A549 (cell line): Measurements from ENCODE around the gene TUB. TPM values are rescaled to one million over a fixed set of nuclear protein-coding genes. Genes with fewer than 3 reads are reported as not detected.

Source experiments
- ATAC-seq, 2 experiments: fragments of 200-7000 bp in 1 of 2; fragments of >200 bp in 1 of 2; cut with Nextera tagmentation in 1 of 2; cut with Tn5 transposase in 1 of 2; 3 replicates each; pipeline versions ENCODE4 v1.8.0 to v1.9.1; 2018 to 2020; ENCODE audit warnings: mild to moderate bottlenecking in 1 of 2, moderate library complexity in 1 of 2
- CTCF ChIA-PET: fragments of 300-600 bp; sonication (Branson Sonifier 250); formaldehyde crosslinking; extraction: SDS; loops from one replicate; lab custom pipeline; 2021; ENCODE audit warnings: antibody characterized with exemption, inconsistent platforms; lab: Yijun Ruan, JAX
- POLR2A ChIA-PET: fragments of 350-600 bp; formaldehyde crosslinking; extraction: SDS; loops from one replicate; lab custom pipeline; 2021; ENCODE audit warnings: antibody characterized with exemption, inconsistent platforms; lab: Yijun Ruan, JAX
- DNase-seq, 2 experiments: peaks; one replicate each; pipeline versions ENCODE4 v3.0.0 to v3.0.0-alpha.2; 2011 to 2016; ENCODE audit warnings: low read depth in 1 of 2, low spot score in 1 of 2
- FAIRE-seq: peaks from 2 replicates; lab custom pipeline; 2011; peaks lifted over from hg19 to GRCh38; lab: Jason Lieb, UNC
- H3K27ac ChIP-seq, 2 experiments: fragments of >200 bp; sonication (Bioruptor Twin); formaldehyde crosslinking; 3 replicates each; pipeline ENCODE4 v1.5.1; 2016 to 2017
- H3K4me1 ChIP-seq: fragments of >200 bp; sonication (Bioruptor Twin); formaldehyde crosslinking; 3 replicates; pipeline ENCODE4 v1.6.1; 2016
- H3K4me2 ChIP-seq: fragments of >200 bp; sonication (Bioruptor Twin); formaldehyde crosslinking; 3 replicates; pipeline ENCODE4 v1.6.1; 2016
- H3K4me3 ChIP-seq: fragments of >200 bp; sonication (Bioruptor Twin); formaldehyde crosslinking; 3 replicates; pipeline ENCODE4 v1.5.1; 2016
- H3K9me3 ChIP-seq: fragments of >200 bp; sonication (Bioruptor Twin); formaldehyde crosslinking; 3 replicates; pipeline ENCODE4 v1.6.1; 2016
- BCL3 ChIP-seq: fragments of >200 bp; sonication (Bioruptor Twin); formaldehyde crosslinking; IDR thresholded peaks from 3 replicates; pipeline ENCODE4 v1.6.1; 2016
- CBX2 ChIP-seq: fragments of 200-600 bp; sonication (generic); IDR thresholded peaks from 2 replicates; pipeline ENCODE4 v1.6.1; 2016; ENCODE audit warnings: low read depth, mild to moderate bottlenecking, borderline replicate concordance
- CEBPB ChIP-seq, 2 experiments: fragments of >200 bp in 1 of 2; sonication (Bioruptor Twin) in 1 of 2; formaldehyde crosslinking in 1 of 2; IDR thresholded peaks; 2 replicates each; pipeline ENCODE4 v1.6.1; 2012 to 2016
- CHD2 ChIP-seq: fragments of 150-350 bp; IDR thresholded peaks from 2 replicates; pipeline ENCODE4 v1.6.1; 2014; ENCODE audit warnings: low read length; ENCODE audit not compliant: partially characterized antibody
- CHD4 ChIP-seq: fragments of 200-600 bp; sonication (generic); IDR thresholded peaks from 2 replicates; pipeline ENCODE4 v1.6.1; 2016; ENCODE audit warnings: antibody characterized with exemption, mild to moderate bottlenecking, borderline replicate concordance
- EHMT2 ChIP-seq: fragments of 200-600 bp; sonication (generic); IDR thresholded peaks from 2 replicates; pipeline ENCODE4 v1.6.1; 2016; ENCODE audit warnings: antibody characterized with exemption, low read depth, mild to moderate bottlenecking, moderate library complexity
- ELK1 ChIP-seq: fragments of 150-350 bp; IDR thresholded peaks from 2 replicates; pipeline ENCODE4 v1.6.1; 2014; ENCODE audit warnings: low read depth, mild to moderate bottlenecking, low read length
- FOSB ChIP-seq: fragments of 250-450 bp; sonication (Bioruptor Pico); IDR thresholded peaks from 2 replicates; pipeline ENCODE4 v1.5.0; 2020; ENCODE audit warnings: mild to moderate bottlenecking, moderate library complexity
- FOSL2 ChIP-seq, 2 experiments: fragments of 450-650 bp in 1 of 2; fragments of >200 bp in 1 of 2; sonication (Bioruptor Twin) in 1 of 2; formaldehyde crosslinking; IDR thresholded peaks; 2 replicates each; pipeline versions ENCODE4 v1.5.0 to v1.6.1; 2016 to 2020; ENCODE audit warnings: mild to moderate bottlenecking in 1 of 2, moderate library complexity in 1 of 2
- FOXS1 ChIP-seq: fragments of 250-450 bp; sonication (Bioruptor Pico); IDR thresholded peaks from 2 replicates; pipeline ENCODE4 v1.5.0; 2020; ENCODE audit warnings: mild to moderate bottlenecking, moderate library complexity
- HOXA7 ChIP-seq: fragments of 250-450 bp; sonication (Bioruptor Pico); IDR thresholded peaks from 2 replicates; pipeline ENCODE4 v1.5.0; 2020; ENCODE audit warnings: mild to moderate bottlenecking, moderate library complexity
- HOXB13 ChIP-seq: fragments of 250-450 bp; sonication (Bioruptor Pico); IDR thresholded peaks from 2 replicates; pipeline ENCODE4 v1.5.0; 2020; ENCODE audit warnings: low read depth, mild to moderate bottlenecking, moderate library complexity
- JUN ChIP-seq, 2 experiments: fragments of >200 bp; sonication (Bioruptor Twin); formaldehyde crosslinking; IDR thresholded peaks; 2 replicates in 1 of 2; 3 replicates in 1 of 2; pipeline ENCODE4 v1.6.1; 2016 to 2017
- KDM1A ChIP-seq: fragments of 200-600 bp; sonication (generic); IDR thresholded peaks from 2 replicates; pipeline ENCODE4 v1.6.1; 2016; ENCODE audit warnings: low read depth, mild to moderate bottlenecking
- MAZ ChIP-seq: fragments of 150-350 bp; IDR thresholded peaks from 2 replicates; pipeline ENCODE4 v1.6.1; 2014; ENCODE audit warnings: antibody characterized with exemption, low read depth, low read length, borderline replicate concordance
- POLR2A ChIP-seq: IDR thresholded peaks from 2 replicates; pipeline ENCODE4 v1.6.1; 2012; ENCODE audit warnings: mild to moderate bottlenecking, low read length
- POLR2AphosphoS2 ChIP-seq: conservative IDR thresholded peaks from 2 replicates; pipeline ENCODE4 v1.6.1; 2012; ENCODE audit warnings: low read length, improper control_type of control experiment, inconsistent platforms
- RAD21 ChIP-seq, 2 experiments: fragments of >200 bp in 1 of 2; sonication (Bioruptor Twin) in 1 of 2; formaldehyde crosslinking in 1 of 2; IDR thresholded peaks in 1 of 2; conservative IDR thresholded peaks in 1 of 2; 2 replicates in 1 of 2; 3 replicates in 1 of 2; pipeline ENCODE4 v1.6.1; 2012 to 2018; ENCODE audit warnings: inconsistent platforms in 1 of 2
- RCOR1 ChIP-seq: fragments of 150-350 bp; IDR thresholded peaks from 2 replicates; pipeline ENCODE4 v1.6.1; 2014; ENCODE audit warnings: antibody characterized with exemption, low read length, low read depth
- SREBF2 ChIP-seq: fragments of 450-650 bp; IDR thresholded peaks from 2 replicates; pipeline ENCODE4 v1.6.1; 2014; ENCODE audit warnings: mild to moderate bottlenecking, moderate library complexity
- TFCP2L1 ChIP-seq: fragments of 250-450 bp; sonication (Bioruptor Pico); IDR thresholded peaks from 2 replicates; pipeline ENCODE4 v1.5.0; 2021; ENCODE audit warnings: mild to moderate bottlenecking
- TP53 ChIP-seq: fragments of 250-450 bp; sonication (Bioruptor Pico); IDR thresholded peaks from 2 replicates; pipeline ENCODE4 v1.5.0; 2021; ENCODE audit warnings: mild to moderate bottlenecking, moderate library complexity
- WGBS: methylation state at CpG from one replicate; pipeline ENCODE4 v1.1.6; 2017; ENCODE audit errors: missing lambda C conversion rate; 5-methylcytosine and 5-hydroxymethylcytosine counted together
- polyA plus RNA-seq, 4 experiments: library from polyadenylated mRNA; depleted of rRNA in 3 of 4; stranded (reverse); fragments of >200 nt; fragmentation: RNase III in 1 of 4; extraction: RNeasy Plus Mini Kit Qiagen cat#74134 plus additional on column Dnase treatment in 1 of 4; gene quantifications; 2 replicates in 3 of 4; 3 replicates in 1 of 4; pipeline ENCODE4 v1.2.3, GENCODE V29; 2011 to 2017
- TF ChIP-seq, protein P1 (sequence below): IDR thresholded peaks from 2 replicates; pipeline ENCODE4 v1.6.1; 2012

Gene TUB
- polyA plus RNA-seq, 2 of the 4 experiments (the other 2 are of a cell fraction): 11.3 to 13.2 TPM

DNA sequence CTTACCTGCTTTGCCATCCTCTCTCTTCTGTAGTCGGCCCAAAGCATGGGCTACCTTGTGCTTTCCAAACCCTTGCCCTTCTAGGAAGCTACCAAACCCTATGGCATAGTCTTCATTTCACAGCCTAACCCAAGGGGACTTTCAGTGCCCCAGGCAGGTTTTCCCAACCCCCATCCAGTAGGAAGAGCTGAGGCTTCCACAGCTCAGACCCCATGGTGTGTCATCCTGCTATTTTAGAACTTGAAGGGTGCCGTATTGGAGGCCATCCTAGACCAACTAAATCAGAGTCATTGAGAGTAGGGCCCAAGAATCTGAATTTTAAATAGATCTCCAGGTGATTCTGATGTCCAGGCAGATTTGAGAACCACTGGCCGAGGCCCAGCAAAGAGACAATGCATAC is 31.9 kb upstream of the TUB start:
- no peaks in the 10 kb centered on the region for H3K9me3 ChIP-seq
- TF ChIP-seq SREBF2 (no peak), BCL3 (no peak), MAZ (no peak), HOXA7 (no peak), CBX2 (no peak), FOXS1 (CRISPR knock-in tag) (no peak)
- TF ChIP-seq, all 56 proteins: peak for 0
- Histone ChIP-seq H3K27ac (no peak overlapping the region), H3K4me1 (no peaks in the 10 kb centered on the region), H3K4me3 (no peak overlapping the region), H3K4me2 (no peak overlapping the region)
- ChIA-PET CTCF (interaction anchor here (1.2 to 2.5 kb wide), 5 partner anchors 16 to 50 kb away, joined by 4 to 19 read pairs (median 5); no protein-coding TSS in a partner anchor), POLR2A (no interaction called here)
- ATAC-seq (no peak), FAIRE-seq (no peak), DNase-seq (no peak)
- WGBS: 28% methylated on average over 3 of the region's 3 CpGs

GRCh38 chr11:8055091-8055835 is 25.7 kb upstream of the TUB start:
- CTCF ChIA-PET: interaction anchor here (1.8 to 9.8 kb wide), 4 partner anchors 12 to 44 kb away, joined by 4 to 57 read pairs (median 12); no protein-coding TSS in a partner anchor
- H3K9me3 ChIP-seq: no peaks in the 10 kb centered on the region
- TF ChIP-seq CHD2: no peak
- TF ChIP-seq, all 56 proteins: peak for 0
- no peak overlapping the region for H3K4me2 ChIP-seq
- WGBS: 26% methylated on average over 6 of the region's 7 CpGs
- H3K4me1 ChIP-seq: no peaks in the 10 kb centered on the region
- POLR2A ChIA-PET: no interaction called here
- no peak overlapping the region for H3K4me3 ChIP-seq
- H3K27ac ChIP-seq: no peak overlapping the region
- no peak for FAIRE-seq
- ATAC-seq: peak in 1 of 2 experiments; percentile 67; a peak in 3 of 6 replicates
- DNase-seq: no peak

DNA sequence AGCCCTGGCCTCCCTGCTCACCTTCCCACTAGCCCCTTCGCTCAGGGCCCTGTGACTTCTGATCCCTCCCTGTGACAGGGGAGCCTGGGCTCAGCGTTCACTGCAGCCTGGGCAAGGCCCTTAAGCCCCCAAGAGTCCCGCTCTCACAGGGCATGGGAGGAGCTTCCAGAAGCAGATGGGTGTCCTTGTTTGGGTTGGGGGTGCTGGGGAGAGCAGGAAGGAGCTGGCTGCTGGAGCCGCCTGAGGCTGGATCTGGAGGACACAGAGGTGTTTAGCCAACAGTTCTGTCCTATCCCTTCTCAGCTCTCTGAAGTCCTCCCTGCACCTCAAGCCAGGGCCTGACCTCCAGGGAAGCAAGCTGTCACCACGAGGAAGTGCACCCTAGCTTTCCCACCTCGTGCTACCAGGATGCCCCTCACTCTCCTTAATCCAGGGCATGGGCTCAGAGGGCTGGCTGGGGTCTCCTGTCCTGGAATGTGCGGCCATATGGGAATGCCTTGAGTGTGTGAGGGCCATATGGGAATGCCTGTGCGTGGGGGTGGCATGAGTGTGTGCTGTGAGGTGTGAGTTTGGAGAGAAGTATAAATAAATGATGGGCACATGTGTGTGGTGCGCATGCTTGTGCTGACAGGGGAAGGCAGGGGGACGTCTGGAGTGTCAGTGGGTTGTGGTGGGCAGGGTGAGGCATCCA is 25.0 kb upstream of the TUB start:
- no peak; a peak in 2 of 6 replicates for ATAC-seq
- no peak for DNase-seq
- Histone ChIP-seq H3K9me3 (no peaks in the 10 kb centered on the region), H3K27ac (no peak overlapping the region), H3K4me3 (no peak overlapping the region), H3K4me2 (no peak overlapping the region), H3K4me1 (no peaks in the 10 kb centered on the region)
- no peak for FAIRE-seq
- 46% methylated on average over 8 of the region's 10 CpGs for WGBS
- ChIA-PET CTCF (interaction anchor here (1.5 to 9.8 kb wide), 5 partner anchors 11 to 43 kb away, joined by 4 to 57 read pairs (median 10); no protein-coding TSS in a partner anchor), POLR2A (no interaction called here)
- TF ChIP-seq TFCP2L1 (CRISPR knock-in tag) (no peak), HOXB13 (CRISPR knock-in tag) (no peak), JUN (IDR thresholded peaks at IDR 0.05) (no peak), POLR2A (no peak), EHMT2 (no peak), KDM1A (no peak), FOSB (CRISPR knock-in tag) (no peak), ELK1 (no peak), RCOR1 (no peak), CEBPB (IDR thresholded peaks at IDR 0.05) (no peak), RAD21 (conservative IDR thresholded peaks at IDR 0.05 in 1 of 2, IDR thresholded peaks at IDR 0.05 in 1 of 2) (no peak), CHD2 (no peak), CHD4 (no peak), FOSL2 (IDR thresholded peaks at IDR 0.05) (no peak), FOSL2 (CRISPR knock-in tag; IDR thresholded peaks at IDR 0.05) (no peak), POLR2AphosphoS2 (no peak), CBX2 (no peak), TP53 (CRISPR knock-in tag) (no peak)
- TF ChIP-seq, protein P1, sequence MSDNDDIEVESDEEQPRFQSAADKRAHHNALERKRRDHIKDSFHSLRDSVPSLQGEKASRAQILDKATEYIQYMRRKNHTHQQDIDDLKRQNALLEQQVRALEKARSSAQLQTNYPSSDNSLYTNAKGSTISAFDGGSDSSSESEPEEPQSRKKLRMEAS: no peak
